Measurements from ENCODE around the gene QRSL1.

QRSL1 gene

DNA sequence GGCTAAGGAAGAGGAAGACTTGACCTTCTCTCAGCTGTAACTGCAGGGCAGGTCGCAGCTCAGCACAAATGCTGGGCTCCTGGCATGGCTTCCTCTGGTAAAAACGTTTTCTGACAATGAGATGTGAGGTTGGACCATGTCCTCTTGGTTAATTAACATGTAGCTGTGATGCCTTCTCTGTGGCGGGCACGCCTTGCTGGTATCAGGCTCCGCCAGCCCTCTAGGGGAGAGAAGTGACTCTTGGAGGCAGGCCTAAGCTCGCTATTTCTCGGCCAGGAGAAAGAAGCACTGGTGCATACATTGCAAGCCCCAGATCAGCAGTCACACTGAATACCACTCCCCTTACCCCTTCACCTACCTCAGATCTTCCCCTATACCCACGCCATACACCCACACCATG lies 65.0 kb downstream of the QRSL1 start:
- TF ChIP-seq FOXP2 (optimal IDR thresholded peaks at IDR 0.05; ENCODE audit: borderline replicate concordance, extremely low read depth, extremely low read length, insufficient read depth) (no peak), TAF1 (IDR thresholded peaks at IDR 0.05; ENCODE audit: borderline replicate concordance, insufficient read depth, low read length) (no peak), SIN3A (IDR thresholded peaks at IDR 0.05; ENCODE audit: borderline replicate concordance, insufficient read depth, low read length) (no peak), POLR2AphosphoS5 (IDR thresholded peaks at IDR 0.05; ENCODE audit: low read depth, low read length) (no peak)
- TF ChIP-seq, protein P1, sequence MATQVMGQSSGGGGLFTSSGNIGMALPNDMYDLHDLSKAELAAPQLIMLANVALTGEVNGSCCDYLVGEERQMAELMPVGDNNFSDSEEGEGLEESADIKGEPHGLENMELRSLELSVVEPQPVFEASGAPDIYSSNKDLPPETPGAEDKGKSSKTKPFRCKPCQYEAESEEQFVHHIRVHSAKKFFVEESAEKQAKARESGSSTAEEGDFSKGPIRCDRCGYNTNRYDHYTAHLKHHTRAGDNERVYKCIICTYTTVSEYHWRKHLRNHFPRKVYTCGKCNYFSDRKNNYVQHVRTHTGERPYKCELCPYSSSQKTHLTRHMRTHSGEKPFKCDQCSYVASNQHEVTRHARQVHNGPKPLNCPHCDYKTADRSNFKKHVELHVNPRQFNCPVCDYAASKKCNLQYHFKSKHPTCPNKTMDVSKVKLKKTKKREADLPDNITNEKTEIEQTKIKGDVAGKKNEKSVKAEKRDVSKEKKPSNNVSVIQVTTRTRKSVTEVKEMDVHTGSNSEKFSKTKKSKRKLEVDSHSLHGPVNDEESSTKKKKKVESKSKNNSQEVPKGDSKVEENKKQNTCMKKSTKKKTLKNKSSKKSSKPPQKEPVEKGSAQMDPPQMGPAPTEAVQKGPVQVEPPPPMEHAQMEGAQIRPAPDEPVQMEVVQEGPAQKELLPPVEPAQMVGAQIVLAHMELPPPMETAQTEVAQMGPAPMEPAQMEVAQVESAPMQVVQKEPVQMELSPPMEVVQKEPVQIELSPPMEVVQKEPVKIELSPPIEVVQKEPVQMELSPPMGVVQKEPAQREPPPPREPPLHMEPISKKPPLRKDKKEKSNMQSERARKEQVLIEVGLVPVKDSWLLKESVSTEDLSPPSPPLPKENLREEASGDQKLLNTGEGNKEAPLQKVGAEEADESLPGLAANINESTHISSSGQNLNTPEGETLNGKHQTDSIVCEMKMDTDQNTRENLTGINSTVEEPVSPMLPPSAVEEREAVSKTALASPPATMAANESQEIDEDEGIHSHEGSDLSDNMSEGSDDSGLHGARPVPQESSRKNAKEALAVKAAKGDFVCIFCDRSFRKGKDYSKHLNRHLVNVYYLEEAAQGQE (IDR thresholded peaks at IDR 0.05; ENCODE audit: insufficient read depth in 1 of 2, low read depth in 2 of 2, low read length in 2 of 2) = no peak

DNA sequence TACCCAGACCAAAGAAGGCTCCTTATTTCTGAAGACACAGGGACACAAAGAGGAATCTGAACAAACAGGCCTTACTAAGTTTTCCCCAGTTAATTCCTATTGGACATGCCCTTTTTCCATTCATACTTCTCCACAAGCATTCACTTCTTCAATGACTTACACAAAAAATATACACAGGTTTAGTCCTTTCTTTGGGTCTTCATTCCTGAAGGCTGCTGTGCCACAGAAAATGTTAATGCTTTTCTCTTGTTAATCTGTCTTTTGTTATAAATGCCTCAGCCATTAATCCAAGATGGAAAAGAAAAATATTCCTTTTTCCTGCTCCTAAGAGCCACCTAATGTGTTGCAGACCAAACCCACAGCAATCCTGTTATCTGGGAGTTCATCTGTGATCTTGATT lies 71.2 kb downstream of the QRSL1 start:
- TF ChIP-seq TAF1 (IDR thresholded peaks at IDR 0.05; ENCODE audit: borderline replicate concordance, insufficient read depth, low read length) (no peak), SIN3A (IDR thresholded peaks at IDR 0.05; ENCODE audit: borderline replicate concordance, insufficient read depth, low read length) (no peak), POLR2AphosphoS5 (IDR thresholded peaks at IDR 0.05; ENCODE audit: low read depth, low read length) (no peak), FOXP2 (optimal IDR thresholded peaks at IDR 0.05; ENCODE audit: borderline replicate concordance, extremely low read depth, extremely low read length, insufficient read depth) (no peak)
- TF ChIP-seq, protein P1 (IDR thresholded peaks at IDR 0.05; ENCODE audit: insufficient read depth in 1 of 2, low read depth in 2 of 2, low read length in 2 of 2) = no peak

DNA sequence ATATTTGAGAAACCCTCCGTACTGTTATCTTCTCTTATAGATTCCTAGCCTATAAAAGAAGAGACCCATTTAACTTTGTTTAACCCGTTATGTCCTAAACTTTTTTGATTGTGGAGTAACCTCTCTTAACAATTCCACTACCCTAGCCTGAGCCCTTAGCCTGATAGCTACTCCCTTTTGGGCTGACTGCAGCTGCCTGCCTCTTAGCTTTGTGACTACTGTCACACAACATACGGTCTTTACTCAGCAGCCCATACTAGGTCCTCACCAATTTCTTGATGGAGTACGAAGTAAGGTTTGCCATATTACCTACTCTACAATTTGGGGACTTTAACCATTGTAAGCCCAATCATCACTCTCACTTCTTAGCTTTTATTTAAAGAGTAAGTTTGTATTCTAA lies 72.7 kb downstream of the QRSL1 start:
- TF ChIP-seq, protein P1 (IDR thresholded peaks at IDR 0.05; ENCODE audit: insufficient read depth in 1 of 2, low read depth in 2 of 2, low read length in 2 of 2) = no peak
- TF ChIP-seq FOXP2 (optimal IDR thresholded peaks at IDR 0.05; ENCODE audit: borderline replicate concordance, extremely low read depth, extremely low read length, insufficient read depth) (no peak), SIN3A (IDR thresholded peaks at IDR 0.05; ENCODE audit: borderline replicate concordance, insufficient read depth, low read length) (no peak), POLR2AphosphoS5 (IDR thresholded peaks at IDR 0.05; ENCODE audit: low read depth, low read length) (no peak), TAF1 (IDR thresholded peaks at IDR 0.05; ENCODE audit: borderline replicate concordance, insufficient read depth, low read length) (no peak)

DNA sequence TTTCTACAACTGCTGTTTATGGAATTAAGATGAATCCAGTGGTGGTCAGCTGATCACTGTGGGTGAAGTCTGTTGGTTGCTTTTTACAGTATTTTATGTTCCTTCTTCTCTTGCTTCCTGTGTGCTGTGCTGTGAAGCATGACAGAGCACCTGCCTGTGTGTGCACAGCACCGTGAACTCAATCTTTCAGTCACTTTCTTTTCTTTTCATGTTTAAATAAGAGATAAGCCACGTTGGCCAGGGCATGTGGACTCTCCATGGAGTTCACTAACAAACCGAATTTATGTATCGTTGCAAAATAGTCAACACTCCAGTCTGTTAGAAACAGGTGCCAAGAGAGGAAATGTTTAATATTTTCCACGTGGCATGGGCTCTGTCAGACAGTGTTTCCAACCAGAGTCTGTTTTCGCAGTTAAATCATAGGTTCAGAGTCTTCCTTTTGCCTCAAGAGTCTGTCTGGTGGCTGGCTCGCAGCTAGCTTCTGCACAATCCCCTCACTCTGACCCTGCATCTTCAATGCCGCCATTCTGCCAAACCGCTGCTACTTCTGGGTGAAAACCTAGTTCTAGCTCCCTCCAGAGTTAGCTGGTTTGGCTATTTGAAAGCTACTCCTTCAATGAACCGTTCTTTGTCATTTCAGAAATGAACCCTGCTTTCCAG lies 73.2 kb downstream of the QRSL1 start:
- TF ChIP-seq SIN3A (IDR thresholded peaks at IDR 0.05; ENCODE audit: borderline replicate concordance, insufficient read depth, low read length) (no peak), FOXP2 (optimal IDR thresholded peaks at IDR 0.05; ENCODE audit: borderline replicate concordance, extremely low read depth, extremely low read length, insufficient read depth) (no peak)
- TF ChIP-seq, protein P1 (IDR thresholded peaks at IDR 0.05; ENCODE audit: insufficient read depth in 1 of 2, low read depth in 2 of 2, low read length in 2 of 2) = no peak

DNA sequence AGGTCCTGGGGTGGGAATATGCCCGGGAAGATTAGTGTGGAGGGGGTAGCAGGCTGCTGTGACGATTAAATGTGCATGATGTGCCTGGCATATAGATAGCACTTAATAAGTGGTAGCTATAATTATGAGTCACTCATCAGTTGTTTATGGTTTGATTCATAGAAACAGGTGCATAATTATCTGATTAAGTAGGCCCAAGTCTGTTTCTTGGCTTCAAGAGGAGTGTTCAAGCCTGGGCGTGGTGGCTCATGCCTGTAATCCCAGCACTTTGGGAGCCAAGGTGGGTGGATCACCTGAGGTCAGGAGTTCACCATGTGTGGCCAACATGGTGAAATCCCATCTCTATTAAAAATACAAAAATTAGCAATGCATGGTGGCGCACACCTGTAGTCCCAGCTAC lies 74.9 kb downstream of the QRSL1 start:
- TF ChIP-seq TAF1 (IDR thresholded peaks at IDR 0.05; ENCODE audit: borderline replicate concordance, insufficient read depth, low read length) (no peak), SIN3A (IDR thresholded peaks at IDR 0.05; ENCODE audit: borderline replicate concordance, insufficient read depth, low read length) (no peak)
